ENCODE data around the gene PUS3. TPM values are rescaled to one million over a fixed set of nuclear protein-coding genes. Genes with fewer than 3 reads are reported as not detected.

The PUS3 gene
- total RNA-seq: 9.0 and 9.1 TPM in 2 replicates

DNA sequence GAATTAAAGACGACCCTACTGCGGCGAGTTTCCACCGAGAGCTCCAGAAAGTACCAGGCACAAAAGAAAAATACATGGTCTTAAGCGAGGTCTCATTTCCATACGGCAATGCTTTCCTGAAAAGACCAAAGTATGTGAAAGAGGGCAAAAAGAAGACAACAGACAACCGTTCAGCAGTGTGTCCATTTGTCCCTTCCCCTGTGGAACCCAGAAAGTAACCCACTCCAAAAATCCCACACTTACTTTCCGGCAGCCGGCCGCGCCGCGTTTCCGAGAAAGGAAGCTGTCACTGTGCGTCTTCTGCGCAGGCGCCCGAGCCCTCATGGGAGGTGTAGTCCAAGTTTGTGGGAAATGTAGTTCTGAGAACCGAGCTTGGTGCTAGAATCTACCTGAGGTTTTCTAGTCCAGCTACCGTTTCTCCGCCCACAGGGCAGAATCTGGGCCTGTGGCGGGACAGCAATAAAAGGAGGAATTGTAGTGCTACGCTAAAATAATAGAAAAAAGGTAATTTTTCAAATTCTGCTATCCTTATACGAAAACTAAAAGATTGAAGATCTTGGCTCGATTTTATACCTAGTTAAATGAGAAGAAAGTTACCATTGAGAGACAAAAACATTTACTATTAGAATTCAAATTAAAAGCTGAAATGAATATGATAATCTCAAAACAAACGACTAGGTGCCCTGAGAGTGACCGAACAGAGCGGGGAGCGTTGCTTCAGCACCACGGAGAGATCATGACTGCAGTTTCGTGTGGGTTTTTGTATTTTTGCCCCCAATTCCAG, at the start of gene PUS3:
Gene PUS3 (minus strand): TSS at position 280 of the 784 bp plus-strand sequence. CDS start 6,922 bp downstream, outside the sequence.

DNA sequence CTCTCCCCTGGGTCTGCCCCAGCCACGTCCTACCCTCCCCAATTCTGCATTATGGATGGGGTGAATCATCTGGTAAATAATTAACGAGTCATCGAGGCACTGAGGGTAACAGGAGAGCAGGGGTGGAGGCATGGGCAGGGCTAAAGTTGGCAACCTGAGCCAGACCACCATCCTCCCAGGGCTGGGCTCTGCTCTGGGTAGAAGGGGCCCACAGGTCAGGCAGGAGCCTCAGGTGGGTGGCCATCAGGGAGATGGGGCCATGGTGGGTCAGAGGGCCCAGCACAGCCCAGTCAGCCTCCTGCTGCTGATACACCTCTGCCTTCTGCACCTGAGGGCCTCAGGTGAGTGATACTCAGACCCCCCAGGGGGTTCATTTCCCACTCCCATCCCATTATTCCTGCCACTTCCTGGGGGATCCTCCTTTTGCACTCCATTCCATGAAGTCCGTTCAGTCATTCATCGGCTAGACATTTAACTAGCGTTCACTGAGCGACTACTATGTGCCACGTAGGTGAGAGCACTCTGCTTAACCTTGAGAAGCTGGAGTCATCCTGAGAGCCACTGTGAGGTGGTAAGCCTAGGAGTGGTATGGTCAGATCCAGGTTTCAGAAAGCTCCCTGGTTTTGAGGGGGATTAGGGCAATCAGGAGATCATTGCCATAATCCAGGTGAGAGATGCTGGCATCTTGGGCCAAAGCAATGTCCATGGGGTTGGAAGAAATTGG, 43.0 kb upstream of the PUS3 start, which contains the start of gene VSIG10L2:
Gene VSIG10L2 (plus strand): TSS at position 248 of the 724 bp plus-strand sequence. CDS start 12 bp downstream, at position 260.

GRCh38 chr11:125903711-125904659, 979 bp upstream of the PUS3 start, which contains the start of gene DDX25:
Gene DDX25 (plus strand): TSS chr11:125904508. CDS start chr11:125904518, 10 bp downstream.

GRCh38 chr11:125887373-125888324, 15.4 kb downstream of the PUS3 start, which contains the start of gene HYLS1:
Gene HYLS1 (plus strand): TSS chr11:125887668. CDS start chr11:125899369, 11,701 bp downstream.

Other genes starting within 250 kb of the PUS3 start
- not detected in 2 replicates for gene ACRV1, start 222.4 kb downstream of the PUS3 start, total RNA-seq
- gene PATE1, start 156.9 kb downstream of the PUS3 start, total RNA-seq: not detected in 2 replicates
- 0.20 TPM in 1 of 2 replicates, not detected in the other for gene PATE2, start 124.4 kb downstream of the PUS3 start, total RNA-seq
- not detected in 2 replicates for gene PATE3, start 115.1 kb downstream of the PUS3 start, total RNA-seq
- not detected in 2 replicates for gene PATE4, start 69.9 kb downstream of the PUS3 start, total RNA-seq
- gene HYLS1, start 15.5 kb downstream of the PUS3 start, total RNA-seq: 2.4 and 3.1 TPM in 2 replicates
- not detected in 2 replicates for gene DDX25, start 1.3 kb upstream of the PUS3 start, total RNA-seq
- not detected in 2 replicates for gene VSIG10L2, start 42.8 kb upstream of the PUS3 start, total RNA-seq
- gene CDON, start 159.7 kb upstream of the PUS3 start, total RNA-seq: 31.1 and 55.9 TPM in 2 replicates

Measured in smooth muscle cell of the pulmonary artery (primary cell).